HG03025 (cell line): Measurements from ENCODE around the gene TSC22D4.
A peak's percentile ranks its signal among the peaks of the same experiment; 100 is the strongest.

Experiments used
- ATAC-seq: cut with Tn5 transposase; IDR thresholded peaks from one replicate; pipeline ENCODE4 v1.9.1; 2021; ENCODE audit warnings: mild to moderate bottlenecking, moderate library complexity; ENCODE audit not compliant: unreplicated experiment, low FRiP score

TSC22D4 gene

DNA sequence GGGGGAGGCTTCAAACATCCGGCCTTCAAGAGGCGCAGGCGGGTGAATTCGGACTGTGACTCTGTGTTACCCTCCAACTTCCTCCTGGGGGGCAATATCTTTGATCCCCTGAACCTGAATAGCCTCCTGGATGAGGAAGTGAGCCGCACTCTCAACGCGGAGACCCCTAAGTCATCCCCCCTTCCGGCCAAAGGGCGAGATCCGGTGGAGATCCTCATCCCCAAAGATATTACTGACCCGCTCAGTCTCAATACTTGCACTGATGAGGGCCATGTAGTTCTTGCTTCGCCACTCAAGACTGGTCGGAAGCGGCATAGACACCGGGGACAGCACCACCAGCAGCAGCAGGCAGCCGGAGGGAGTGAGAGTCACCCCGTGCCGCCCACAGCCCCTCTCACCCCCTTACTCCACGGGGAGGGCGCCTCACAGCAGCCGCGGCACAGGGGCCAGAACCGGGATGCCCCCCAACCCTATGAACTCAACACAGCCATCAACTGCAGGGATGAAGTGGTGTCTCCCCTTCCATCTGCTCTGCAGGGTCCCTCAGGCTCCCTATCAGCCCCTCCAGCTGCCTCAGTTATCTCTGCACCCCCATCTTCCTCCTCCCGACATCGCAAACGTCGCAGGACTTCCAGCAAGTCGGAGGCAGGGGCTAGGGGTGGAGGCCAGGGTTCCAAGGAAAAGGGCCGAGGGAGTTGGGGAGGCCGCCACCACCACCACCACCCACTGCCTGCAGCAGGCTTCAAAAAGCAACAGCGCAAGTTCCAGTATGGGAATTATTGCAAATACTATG is 48.3 kb downstream of the TSC22D4 start:
- no peak for ATAC-seq

DNA sequence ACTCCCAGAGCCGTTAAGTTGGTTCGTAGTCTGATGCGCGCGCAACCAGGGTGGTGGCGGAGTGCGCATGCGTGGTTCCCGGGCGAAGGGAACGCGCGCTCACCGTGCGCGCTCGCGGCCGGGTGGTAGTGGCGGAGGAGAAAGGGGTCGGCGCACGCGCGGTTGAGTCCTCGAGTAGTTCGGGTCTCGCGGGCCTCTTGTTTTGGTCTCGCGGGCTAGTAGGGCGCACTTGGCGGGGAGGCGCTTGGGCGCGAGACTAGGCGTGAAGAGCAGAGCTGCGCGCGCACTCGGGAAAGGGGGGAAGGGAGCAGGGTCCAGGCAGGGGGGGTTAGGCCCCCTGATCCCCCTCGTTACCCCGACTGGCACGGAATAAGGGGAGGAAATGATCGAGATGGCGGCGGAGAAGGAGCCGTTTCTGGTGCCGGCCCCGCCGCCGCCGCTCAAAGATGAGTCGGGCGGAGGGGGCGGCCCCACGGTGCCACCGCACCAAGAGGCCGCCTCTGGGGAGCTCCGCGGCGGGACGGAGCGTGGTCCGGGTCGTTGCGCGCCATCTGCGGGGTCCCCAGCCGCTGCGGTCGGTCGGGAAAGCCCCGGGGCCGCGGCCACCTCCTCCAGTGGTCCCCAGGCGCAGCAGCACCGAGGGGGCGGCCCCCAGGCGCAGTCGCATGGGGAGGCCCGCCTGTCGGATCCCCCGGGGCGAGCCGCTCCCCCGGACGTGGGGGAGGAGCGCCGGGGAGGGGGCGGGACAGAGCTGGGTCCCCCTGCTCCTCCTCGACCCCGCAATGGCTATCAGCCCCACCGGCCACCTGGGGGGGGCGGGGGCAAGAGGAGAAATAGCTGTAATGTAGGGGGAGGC is 49.1 kb downstream of the TSC22D4 start, which contains the start of gene MEPCE:
MEPCE (plus strand) TSS at position 195 of the 856 bp plus-strand sequence; CDS start at position 383, 188 bp downstream.
- peak; percentile 38 for ATAC-seq

DNA sequence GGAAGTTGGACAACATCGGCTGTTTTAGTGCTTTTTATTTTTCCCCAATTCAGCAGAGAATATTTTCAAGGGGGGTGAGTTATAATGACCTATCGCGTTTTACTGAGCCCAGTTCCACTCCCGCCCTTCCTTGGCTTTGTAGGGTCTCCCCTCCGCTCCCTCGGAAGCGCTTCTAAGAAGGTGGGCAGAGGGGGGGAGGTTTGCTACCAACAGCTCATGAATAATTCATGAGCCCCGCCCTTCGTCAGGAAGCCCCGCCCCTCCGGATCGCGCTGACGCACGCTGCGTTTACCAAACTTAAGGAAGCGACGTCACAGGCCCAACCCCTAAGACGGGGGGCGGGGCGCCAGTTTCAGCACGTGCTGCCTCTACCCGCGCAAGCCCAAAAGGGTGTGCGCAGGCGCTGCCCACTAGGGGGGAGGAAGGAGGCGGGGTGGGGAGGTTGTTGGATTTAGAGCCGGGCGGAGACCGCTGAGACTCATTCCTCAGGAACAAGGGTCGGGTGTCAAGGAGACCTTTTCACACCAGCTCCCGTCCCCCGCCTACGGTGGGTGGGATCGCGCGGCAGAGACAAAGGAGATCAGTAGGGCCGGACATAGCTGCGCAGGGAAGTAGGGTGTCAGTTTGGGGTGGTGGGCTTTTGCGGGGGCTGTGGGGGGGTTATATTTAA is 49.9 kb downstream of the TSC22D4 start:
- ATAC-seq = peak; percentile 44

DNA sequence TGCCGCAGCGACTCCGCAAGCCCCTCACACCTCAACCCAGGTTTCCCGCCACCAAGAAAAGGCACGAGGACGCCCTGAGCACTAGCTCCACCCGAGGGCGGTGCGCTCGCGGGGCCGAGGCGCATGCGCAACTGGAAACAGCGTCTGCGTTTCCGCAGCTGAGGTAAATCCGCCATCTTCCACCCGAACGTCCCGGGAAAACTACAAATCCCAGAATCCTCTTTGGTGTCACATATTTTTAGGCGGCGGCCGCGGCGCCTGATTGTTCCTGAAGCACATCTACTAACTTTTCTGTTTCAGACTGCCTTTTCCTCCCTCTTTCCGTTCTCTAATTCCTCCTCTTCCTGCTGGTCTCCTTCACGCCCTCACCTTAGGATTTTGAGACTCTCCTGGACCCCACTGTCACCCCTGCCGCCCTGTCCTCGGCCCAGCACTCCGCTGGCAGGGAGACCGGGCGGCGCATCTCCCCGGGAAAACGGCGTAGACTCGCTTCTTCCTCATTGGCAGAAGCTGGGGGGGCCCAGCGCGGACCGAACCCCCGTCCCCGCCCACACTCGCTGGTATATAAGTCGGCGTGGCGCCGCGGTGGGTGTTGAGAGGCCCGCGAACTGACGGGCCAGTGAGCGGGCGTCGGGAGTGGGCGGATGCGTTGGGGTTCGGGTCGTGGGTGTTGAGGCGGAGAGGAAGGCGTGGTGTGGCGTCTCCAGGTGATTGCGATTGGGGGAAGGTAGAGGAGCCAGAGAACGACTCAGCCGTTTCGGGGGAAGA is 50.6 kb downstream of the TSC22D4 start, which contains the start of gene ZCWPW1:
ZCWPW1 (minus strand) TSS at position 505 of the 768 bp plus-strand sequence. CDS start 8,054 bp downstream, outside the sequence.
- ATAC-seq = peak; percentile 51

DNA sequence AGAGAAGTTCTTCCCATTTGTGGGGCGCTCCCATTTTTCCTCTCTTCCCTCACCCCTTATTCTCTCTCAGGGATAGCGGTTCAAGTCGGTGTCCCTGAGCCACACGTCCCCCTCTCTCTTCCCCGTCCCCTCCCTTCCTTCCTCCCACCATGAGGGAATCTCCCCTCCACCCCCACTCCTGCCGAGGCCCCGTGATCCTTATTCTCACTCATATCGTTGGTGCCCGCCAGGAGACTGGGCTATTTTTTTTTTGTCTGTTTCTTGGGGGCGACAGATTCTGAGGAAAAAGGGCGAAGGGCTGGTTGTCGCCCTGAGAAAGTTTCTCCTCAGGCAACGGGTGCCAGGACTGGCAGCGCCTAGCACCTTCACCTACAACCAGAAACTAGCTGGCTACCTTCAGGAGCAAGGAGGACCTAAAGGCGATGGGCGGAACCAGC is 51.2 kb downstream of the TSC22D4 start:
- ATAC-seq = no peak

DNA sequence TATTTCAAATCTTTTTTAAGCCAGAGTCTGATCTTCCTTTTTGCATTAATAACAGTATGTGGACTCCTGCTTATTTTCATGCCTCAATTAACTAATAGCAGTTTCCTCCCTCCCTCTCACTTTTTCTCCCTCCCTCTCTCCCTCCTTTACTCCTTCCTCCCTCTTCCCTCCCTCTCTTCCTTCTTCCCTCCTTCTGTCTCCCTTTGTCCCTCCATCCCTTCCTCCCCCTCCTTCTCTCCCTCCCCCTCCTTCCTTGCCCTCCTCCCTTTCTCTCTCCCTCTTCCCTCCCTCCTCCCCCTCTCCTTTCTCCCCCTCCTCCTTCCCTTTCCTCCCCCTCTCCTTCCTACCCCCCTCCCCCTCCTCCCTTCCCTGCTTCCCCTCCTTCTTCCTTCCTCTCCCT is 52.5 kb downstream of the TSC22D4 start:
- ATAC-seq = no peak

DNA sequence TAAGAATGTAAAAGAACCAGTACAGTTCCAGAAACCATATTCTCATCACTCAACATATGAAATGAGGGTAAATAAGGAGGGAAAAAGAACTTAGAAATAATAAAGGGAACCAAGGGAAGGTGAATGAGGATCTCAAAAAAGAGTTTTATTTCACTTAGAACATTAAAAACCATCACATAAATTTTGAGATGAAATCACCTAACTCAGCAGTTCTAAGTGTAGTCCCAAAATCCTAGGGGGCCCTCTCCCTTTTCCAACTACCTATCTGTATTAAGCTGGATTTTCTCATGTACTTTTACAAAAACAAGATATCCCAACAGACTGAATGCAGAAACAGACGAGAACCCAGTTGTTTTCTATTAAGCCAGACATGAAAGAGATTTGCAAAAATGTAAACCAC is 53.7 kb downstream of the TSC22D4 start:
- no peak for ATAC-seq

DNA sequence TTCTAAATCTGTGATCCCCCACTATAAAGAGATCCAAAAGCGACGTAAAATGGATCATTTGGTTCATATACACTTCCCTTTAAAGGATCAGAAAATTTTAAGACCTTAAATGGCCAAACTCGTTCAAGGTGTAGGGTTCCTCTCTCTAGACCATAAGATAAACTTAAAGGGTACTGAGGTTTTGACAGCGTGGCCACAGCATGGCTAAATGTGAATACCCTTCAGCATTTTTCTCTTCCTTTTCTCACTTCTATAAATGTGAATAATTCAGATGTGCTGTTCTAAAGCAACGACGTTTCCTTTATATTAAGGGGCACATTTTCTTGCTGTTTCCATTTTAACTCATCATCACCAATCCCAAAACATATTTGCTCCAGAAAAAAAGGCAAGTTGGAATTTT is 55.7 kb downstream of the TSC22D4 start:
- no peak for ATAC-seq

DNA sequence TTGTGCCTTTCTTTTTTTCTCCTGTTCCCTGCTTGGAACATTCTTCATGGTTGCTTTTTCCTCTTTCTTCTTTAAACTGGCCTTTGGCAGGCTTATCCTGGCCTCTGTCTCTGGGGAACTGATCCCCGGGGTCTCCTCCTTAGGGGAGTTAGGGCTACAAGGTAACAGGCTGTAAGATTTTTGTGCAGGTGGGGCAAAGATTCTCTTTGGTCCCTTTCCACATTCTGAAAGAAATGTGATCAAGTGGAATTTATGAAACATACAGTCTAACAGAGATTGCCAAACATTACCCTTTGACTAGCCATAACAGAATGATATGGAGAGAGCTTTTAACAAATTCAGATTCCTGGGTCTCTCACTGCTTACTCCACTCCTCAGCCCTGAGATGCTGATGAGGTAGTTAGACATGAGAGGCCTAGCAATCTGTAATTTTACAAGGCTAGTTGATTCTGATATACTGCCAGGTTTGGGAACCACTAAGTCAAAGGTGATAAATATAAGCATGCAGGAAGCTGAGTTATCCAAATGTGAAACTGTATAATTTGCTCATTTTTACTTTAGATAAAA is 59.3 kb downstream of the TSC22D4 start:
- no peak for ATAC-seq

DNA sequence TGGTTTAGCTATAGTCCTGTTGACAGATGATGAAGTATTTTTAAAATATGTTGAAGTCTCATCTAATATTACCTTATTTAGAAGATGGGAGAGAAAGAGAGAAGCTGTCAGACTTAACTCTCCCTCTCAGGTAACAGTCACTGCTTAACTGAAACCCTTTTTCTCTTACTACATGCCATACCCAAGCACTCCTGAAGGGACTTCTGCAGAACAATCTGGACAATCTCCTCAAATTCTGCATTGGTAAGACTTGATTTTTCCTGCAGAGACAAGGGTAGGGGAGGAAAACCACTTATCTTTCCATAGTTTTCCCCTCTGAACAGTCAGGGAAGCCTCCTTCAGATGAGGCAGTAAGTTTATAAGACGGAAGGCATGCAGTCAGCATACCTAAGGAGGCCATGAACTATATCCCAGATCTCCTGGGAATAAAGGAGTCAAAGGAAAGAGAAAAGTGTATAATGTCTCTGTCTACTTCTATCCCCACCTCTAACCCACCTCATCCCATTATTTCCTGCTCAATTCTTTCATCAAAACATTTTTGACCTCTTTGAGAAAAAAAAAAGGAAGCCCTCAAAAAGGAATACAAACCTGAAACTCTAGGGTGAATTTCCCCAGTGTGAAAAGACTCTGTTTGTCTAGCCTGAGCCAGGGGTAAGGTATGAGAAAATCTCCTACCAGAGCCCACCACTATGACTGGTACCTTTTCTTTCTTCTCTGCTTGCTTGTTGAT is 59.9 kb downstream of the TSC22D4 start:
- no peak for ATAC-seq
